ENCODE results near the gene FBXL2. TPM values are rescaled to one million over a fixed set of nuclear protein-coding genes. Genes with fewer than 3 reads are reported as not detected.

FBXL2 gene
- total RNA-seq, 1 donor from 2014 or later, result 11.5 TPM

DNA sequence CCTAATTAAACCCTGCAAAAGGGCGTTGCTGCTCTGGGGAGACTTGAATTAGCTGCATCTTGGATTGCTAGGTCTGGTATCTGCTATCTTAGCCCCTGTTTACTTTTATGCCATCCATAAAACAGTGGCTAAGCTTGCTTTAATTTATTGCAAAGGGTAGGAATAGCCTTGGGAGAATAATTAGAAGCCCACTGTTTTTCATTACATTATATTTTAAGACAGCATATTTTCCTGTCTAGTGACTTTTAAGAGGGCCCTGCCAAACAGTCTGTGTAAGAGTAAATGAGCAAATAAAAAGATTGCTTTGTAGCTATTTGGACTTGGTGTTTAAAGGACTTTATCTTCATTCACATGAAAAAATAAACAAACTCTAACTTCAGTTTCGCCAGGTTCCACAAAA lies 41.2 kb upstream of the FBXL2 start:
- no peaks in the 10 kb centered on the region for H3K4me1 Mint-ChIP-seq (ENCODE audit: unreplicated experiment)
- TF ChIP-seq, protein P1, sequence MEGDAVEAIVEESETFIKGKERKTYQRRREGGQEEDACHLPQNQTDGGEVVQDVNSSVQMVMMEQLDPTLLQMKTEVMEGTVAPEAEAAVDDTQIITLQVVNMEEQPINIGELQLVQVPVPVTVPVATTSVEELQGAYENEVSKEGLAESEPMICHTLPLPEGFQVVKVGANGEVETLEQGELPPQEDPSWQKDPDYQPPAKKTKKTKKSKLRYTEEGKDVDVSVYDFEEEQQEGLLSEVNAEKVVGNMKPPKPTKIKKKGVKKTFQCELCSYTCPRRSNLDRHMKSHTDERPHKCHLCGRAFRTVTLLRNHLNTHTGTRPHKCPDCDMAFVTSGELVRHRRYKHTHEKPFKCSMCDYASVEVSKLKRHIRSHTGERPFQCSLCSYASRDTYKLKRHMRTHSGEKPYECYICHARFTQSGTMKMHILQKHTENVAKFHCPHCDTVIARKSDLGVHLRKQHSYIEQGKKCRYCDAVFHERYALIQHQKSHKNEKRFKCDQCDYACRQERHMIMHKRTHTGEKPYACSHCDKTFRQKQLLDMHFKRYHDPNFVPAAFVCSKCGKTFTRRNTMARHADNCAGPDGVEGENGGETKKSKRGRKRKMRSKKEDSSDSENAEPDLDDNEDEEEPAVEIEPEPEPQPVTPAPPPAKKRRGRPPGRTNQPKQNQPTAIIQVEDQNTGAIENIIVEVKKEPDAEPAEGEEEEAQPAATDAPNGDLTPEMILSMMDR (IDR thresholded peaks at IDR 0.05; ENCODE audit: unreplicated experiment), result no peak
- H3K27me3 Mint-ChIP-seq (ENCODE audit: unreplicated experiment), result no peaks in the 10 kb centered on the region
- H3K9me3 Mint-ChIP-seq (ENCODE audit: unreplicated experiment), result no peaks in the 10 kb centered on the region
- DNase-seq (ENCODE audit: low spot score), result no peak
- H3K4me3 Mint-ChIP-seq (ENCODE audit: unreplicated experiment), result no peak overlapping the region
- H3K36me3 Mint-ChIP-seq (ENCODE audit: low read depth, unreplicated experiment), result no peaks in the 10 kb centered on the region
- no peak overlapping the region for H3K27ac Mint-ChIP-seq (ENCODE audit: unreplicated experiment)

DNA sequence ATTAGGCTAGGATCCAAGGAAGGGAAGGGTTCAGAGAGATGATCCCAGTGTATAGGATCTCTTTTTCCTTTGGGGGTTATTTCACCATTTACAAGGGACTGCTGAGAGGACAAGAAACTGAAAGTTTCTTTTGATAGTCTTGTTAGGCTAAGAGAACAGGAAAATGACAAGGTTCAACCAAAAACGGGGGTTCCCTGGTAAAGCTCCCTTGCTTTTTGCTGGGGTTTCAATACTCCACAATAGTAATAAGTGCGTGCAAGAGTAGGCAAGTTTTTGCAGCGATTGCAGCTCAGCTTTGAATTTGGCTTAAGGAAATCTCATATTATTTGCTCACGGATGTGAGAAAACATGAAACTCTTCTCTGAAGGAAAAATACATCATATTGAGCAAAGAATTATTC lies 39.8 kb upstream of the FBXL2 start:
- H3K27me3 Mint-ChIP-seq (ENCODE audit: unreplicated experiment), result no peaks in the 10 kb centered on the region
- DNase-seq (ENCODE audit: low spot score), result no peak
- TF ChIP-seq, protein P1 (IDR thresholded peaks at IDR 0.05; ENCODE audit: unreplicated experiment), result no peak
- no peak overlapping the region for H3K27ac Mint-ChIP-seq (ENCODE audit: unreplicated experiment)
- H3K36me3 Mint-ChIP-seq (ENCODE audit: low read depth, unreplicated experiment), result no peaks in the 10 kb centered on the region
- no peak overlapping the region for H3K4me3 Mint-ChIP-seq (ENCODE audit: unreplicated experiment)
- H3K9me3 Mint-ChIP-seq (ENCODE audit: unreplicated experiment), result no peaks in the 10 kb centered on the region
- no peaks in the 10 kb centered on the region for H3K4me1 Mint-ChIP-seq (ENCODE audit: unreplicated experiment)

DNA sequence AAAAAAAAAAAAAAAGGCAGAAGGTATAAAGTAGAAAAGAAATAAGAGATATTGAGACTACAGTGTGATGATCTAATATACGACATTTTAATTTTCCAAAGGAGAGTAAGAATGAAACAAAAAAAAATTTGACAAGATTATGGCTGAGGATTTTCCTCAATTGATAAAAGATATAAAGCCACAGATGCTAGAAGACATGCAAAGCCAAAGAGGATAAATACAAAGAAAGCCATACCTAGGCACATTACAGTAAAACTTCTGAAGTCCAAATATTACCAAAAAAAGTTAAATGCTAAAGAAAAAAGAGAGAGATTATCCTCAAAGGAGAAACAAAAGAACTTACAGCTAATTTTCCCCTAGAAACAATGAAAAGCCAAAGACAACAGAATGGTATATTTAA lies 38.3 kb upstream of the FBXL2 start:
- H3K36me3 Mint-ChIP-seq (ENCODE audit: low read depth, unreplicated experiment), result no peaks in the 10 kb centered on the region
- no peak for DNase-seq (ENCODE audit: low spot score)
- H3K4me1 Mint-ChIP-seq (ENCODE audit: unreplicated experiment), result no peaks in the 10 kb centered on the region
- TF ChIP-seq, protein P1 (IDR thresholded peaks at IDR 0.05; ENCODE audit: unreplicated experiment), result no peak
- no peak overlapping the region for H3K27ac Mint-ChIP-seq (ENCODE audit: unreplicated experiment)
- H3K9me3 Mint-ChIP-seq (ENCODE audit: unreplicated experiment), result no peaks in the 10 kb centered on the region
- no peak overlapping the region for H3K4me3 Mint-ChIP-seq (ENCODE audit: unreplicated experiment)
- H3K27me3 Mint-ChIP-seq (ENCODE audit: unreplicated experiment), result no peaks in the 10 kb centered on the region

DNA sequence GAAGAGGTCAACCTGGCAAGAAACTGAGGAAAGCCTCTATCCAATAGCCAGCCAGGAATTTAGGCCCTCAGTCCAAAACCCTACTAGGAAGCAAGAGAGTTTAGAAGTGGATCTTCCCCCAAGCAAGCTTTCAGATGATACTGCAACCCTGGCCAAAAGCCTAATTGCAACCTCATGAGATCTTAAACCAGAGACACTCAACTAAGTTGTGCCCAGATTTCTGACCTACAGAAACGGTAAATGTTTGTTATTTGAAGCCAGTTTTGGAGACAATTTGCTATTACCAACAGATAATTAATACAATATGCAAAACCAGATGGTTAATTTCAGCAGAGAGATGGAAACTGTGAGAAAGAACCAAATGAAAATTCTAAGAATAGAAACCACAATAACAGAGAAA lies 37.0 kb upstream of the FBXL2 start:
- Mint-ChIP-seq H3K4me1 (ENCODE audit: unreplicated experiment) (no peaks in the 10 kb centered on the region), H3K4me3 (ENCODE audit: unreplicated experiment) (no peak overlapping the region), H3K9me3 (ENCODE audit: unreplicated experiment) (no peaks in the 10 kb centered on the region), H3K36me3 (ENCODE audit: low read depth, unreplicated experiment) (no peaks in the 10 kb centered on the region), H3K27me3 (ENCODE audit: unreplicated experiment) (no peaks in the 10 kb centered on the region), H3K27ac (ENCODE audit: unreplicated experiment) (no peak overlapping the region)
- no peak for DNase-seq (ENCODE audit: low spot score)
- TF ChIP-seq, protein P1 (IDR thresholded peaks at IDR 0.05; ENCODE audit: unreplicated experiment), result no peak

DNA sequence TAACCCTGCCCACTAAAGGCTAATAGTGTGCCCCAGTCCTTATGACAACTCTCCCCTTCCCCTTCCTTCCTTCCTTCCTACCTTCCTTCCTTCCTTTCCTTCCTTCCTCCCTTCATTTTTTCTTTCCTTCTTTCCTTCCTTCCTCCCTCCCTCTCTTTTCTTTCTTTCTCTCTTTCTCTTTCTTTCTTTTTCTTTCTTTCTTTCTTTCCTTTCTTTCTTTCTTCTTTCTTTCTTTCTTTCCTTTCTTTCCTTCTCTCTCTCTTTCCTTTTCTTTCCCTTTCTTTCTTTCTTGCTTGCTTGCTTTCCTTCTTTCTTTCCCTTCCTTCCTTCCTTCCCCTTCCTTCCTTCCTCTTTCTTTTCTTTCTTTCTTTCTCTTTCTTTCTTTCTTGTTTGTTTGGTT lies 30.5 kb upstream of the FBXL2 start:
- H3K4me1 Mint-ChIP-seq (ENCODE audit: unreplicated experiment), result no peaks in the 10 kb centered on the region
- no peak overlapping the region for H3K27ac Mint-ChIP-seq (ENCODE audit: unreplicated experiment)
- no peak overlapping the region for H3K4me3 Mint-ChIP-seq (ENCODE audit: unreplicated experiment)
- H3K27me3 Mint-ChIP-seq (ENCODE audit: unreplicated experiment), result peaks cover 2% of the 10 kb centered on the region
- no peak for DNase-seq (ENCODE audit: low spot score)
- no peaks in the 10 kb centered on the region for H3K9me3 Mint-ChIP-seq (ENCODE audit: unreplicated experiment)
- no peaks in the 10 kb centered on the region for H3K36me3 Mint-ChIP-seq (ENCODE audit: low read depth, unreplicated experiment)
- TF ChIP-seq, protein P1 (IDR thresholded peaks at IDR 0.05; ENCODE audit: unreplicated experiment), result no peak
